ENCODE results near the gene CTDP1. TPM values are rescaled to one million over a fixed set of nuclear protein-coding genes. Genes with fewer than 3 reads are reported as not detected.

The CTDP1 gene
- total RNA-seq, 1 donor from 2014 or later = 10.8 TPM

GRCh38 chr18:79799619-79800370, 120.2 kb downstream of the CTDP1 start:
- intact Hi-C loops (cut with DNase I) = no loop called here
- peak; percentile 49 for DNase-seq (ENCODE audit: low spot score)

GRCh38 chr18:79800371-79801180, 121.0 kb downstream of the CTDP1 start:
- intact Hi-C loops (cut with DNase I) = no loop called here
- peak; percentile 75 for DNase-seq (ENCODE audit: low spot score)

GRCh38 chr18:79801217-79801616, 121.6 kb downstream of the CTDP1 start:
- intact Hi-C loops (cut with DNase I) = no loop called here
- DNase-seq (ENCODE audit: low spot score) = peak; percentile 47

- intact Hi-C loops (cut with DNase I) = no loop called here
- DNase-seq (ENCODE audit: low spot score) = peak; percentile 63
Observed at GRCh38 chr18:79801641-79802040, 122.0 kb downstream of the CTDP1 start.

GRCh38 chr18:79802298-79802697, 122.7 kb downstream of the CTDP1 start:
- intact Hi-C loops (cut with DNase I) = no loop called here
- DNase-seq (ENCODE audit: low spot score) = peak; percentile 47

- DNase-seq (ENCODE audit: low spot score) = peak; percentile 55
- intact Hi-C loops (cut with DNase I) = no loop called here
Observed at GRCh38 chr18:79803611-79804051, 124.0 kb downstream of the CTDP1 start.

Other genes with a start within 250 kb of the CTDP1 start
- 0.32 TPM for gene KCNG2, start 118.1 kb downstream of the CTDP1 start, total RNA-seq